ENCODE results near the gene BCL11A. TPM values are rescaled to one million over a fixed set of nuclear protein-coding genes. Genes with fewer than 3 reads are reported as not detected.

The BCL11A gene
- total RNA-seq, 1 donor from 2014 or later: 6.7 TPM

DNA sequence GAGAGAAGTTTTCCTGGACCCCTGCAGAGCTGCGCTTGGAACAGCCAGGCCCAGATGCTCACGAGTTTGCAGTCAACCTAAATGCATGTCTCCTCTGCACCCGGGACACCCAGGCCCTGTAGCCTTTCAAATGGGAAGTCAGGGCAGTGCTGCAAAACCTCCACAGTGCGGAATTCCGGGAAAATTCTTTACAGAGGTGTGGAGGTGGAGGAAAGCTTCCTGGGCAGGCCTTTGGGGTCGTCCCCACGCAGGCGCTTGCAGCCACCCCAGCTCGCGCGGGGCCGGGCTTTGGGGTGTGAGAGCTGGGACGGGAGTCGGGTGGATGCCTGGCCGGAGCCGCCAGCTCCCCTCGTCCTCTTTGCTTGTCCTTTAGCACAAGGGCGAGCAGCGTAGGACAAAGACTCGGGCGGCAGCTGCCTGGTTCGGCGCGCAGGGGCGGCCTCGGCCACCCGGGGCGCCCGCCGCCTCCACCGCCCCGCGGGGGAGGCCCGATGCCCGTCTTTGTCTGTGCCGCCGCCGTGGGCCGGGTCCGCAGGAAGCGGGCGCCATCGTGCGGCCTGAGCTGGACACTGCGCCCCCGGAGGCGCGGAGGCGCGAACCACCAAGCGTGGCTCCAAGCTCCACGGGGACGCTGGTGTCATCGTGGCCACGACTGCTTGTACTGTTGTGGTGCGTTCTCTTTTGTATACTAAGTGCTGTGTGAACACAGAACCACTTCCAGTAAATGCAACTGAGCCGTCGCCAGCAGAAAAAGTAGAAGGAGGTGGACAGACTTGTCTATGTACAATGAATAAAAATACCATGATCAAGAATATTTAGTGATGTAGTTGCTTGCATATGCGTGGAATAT lies 28.2 kb upstream of the BCL11A start:
- Histone ChIP-seq H3K27me3 (ENCODE audit: control insufficient read depth, insufficient read depth, low read length) (peaks cover 8% of the 10 kb centered on the region), H3K4me3 (ENCODE audit: low read depth, low read length) (peak overlapping the region; percentile 25), H3K36me3 (ENCODE audit: control insufficient read depth, insufficient read depth, low read length) (no peaks in the 10 kb centered on the region)
- DNase-seq (ENCODE audit: low read depth): no peak
- TF ChIP-seq, protein P1, sequence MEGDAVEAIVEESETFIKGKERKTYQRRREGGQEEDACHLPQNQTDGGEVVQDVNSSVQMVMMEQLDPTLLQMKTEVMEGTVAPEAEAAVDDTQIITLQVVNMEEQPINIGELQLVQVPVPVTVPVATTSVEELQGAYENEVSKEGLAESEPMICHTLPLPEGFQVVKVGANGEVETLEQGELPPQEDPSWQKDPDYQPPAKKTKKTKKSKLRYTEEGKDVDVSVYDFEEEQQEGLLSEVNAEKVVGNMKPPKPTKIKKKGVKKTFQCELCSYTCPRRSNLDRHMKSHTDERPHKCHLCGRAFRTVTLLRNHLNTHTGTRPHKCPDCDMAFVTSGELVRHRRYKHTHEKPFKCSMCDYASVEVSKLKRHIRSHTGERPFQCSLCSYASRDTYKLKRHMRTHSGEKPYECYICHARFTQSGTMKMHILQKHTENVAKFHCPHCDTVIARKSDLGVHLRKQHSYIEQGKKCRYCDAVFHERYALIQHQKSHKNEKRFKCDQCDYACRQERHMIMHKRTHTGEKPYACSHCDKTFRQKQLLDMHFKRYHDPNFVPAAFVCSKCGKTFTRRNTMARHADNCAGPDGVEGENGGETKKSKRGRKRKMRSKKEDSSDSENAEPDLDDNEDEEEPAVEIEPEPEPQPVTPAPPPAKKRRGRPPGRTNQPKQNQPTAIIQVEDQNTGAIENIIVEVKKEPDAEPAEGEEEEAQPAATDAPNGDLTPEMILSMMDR (IDR thresholded peaks at IDR 0.05; ENCODE audit: insufficient read depth, low read length, poor library complexity, severe bottlenecking): peak; percentile 73

GRCh38 chr2:60577682-60578283 lies 24.3 kb upstream of the BCL11A start:
- TF ChIP-seq, protein P1 (IDR thresholded peaks at IDR 0.05; ENCODE audit: insufficient read depth, low read length, poor library complexity, severe bottlenecking): no peak
- Histone ChIP-seq H3K27me3 (ENCODE audit: control insufficient read depth, insufficient read depth, low read length) (peaks cover 4% of the 10 kb centered on the region), H3K36me3 (ENCODE audit: control insufficient read depth, insufficient read depth, low read length) (no peaks in the 10 kb centered on the region), H3K4me3 (ENCODE audit: low read depth, low read length) (no peak overlapping the region)
- no peak for DNase-seq (ENCODE audit: low read depth)

- DNase-seq (ENCODE audit: low read depth): no peak
- TF ChIP-seq, protein P1 (IDR thresholded peaks at IDR 0.05; ENCODE audit: insufficient read depth, low read length, poor library complexity, severe bottlenecking): no peak
- Histone ChIP-seq H3K36me3 (ENCODE audit: control insufficient read depth, insufficient read depth, low read length) (no peaks in the 10 kb centered on the region), H3K27me3 (ENCODE audit: control insufficient read depth, insufficient read depth, low read length) (peaks cover 24% of the 10 kb centered on the region), H3K4me3 (ENCODE audit: low read depth, low read length) (no peak overlapping the region)
Observed at GRCh38 chr2:60573251-60573650, 19.8 kb upstream of the BCL11A start.

DNA sequence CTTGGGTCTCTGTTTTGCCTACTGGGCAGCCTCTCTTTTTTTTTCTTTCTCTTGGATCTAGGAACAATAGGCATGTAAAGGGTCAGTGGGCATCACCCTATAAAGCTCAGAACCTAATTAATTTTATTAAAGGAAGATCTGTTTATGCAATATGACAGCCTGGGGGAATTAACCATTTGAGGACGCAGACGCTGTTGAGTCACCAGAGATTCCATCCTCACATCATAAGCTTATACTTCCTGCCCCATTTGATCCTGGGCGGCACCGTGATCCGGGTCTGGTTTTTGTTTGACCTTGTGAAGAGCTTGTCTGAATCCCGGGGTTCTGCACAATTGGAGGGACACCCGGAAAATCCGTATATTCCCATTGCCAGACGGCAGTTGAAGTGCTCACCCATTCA lies 16.8 kb upstream of the BCL11A start:
- DNase-seq (ENCODE audit: low read depth): no peak
- Histone ChIP-seq H3K4me3 (ENCODE audit: low read depth, low read length) (no peak overlapping the region), H3K36me3 (ENCODE audit: control insufficient read depth, insufficient read depth, low read length) (no peaks in the 10 kb centered on the region), H3K27me3 (ENCODE audit: control insufficient read depth, insufficient read depth, low read length) (peaks cover 39% of the 10 kb centered on the region)
- TF ChIP-seq, protein P1 (IDR thresholded peaks at IDR 0.05; ENCODE audit: insufficient read depth, low read length, poor library complexity, severe bottlenecking): no peak

DNA sequence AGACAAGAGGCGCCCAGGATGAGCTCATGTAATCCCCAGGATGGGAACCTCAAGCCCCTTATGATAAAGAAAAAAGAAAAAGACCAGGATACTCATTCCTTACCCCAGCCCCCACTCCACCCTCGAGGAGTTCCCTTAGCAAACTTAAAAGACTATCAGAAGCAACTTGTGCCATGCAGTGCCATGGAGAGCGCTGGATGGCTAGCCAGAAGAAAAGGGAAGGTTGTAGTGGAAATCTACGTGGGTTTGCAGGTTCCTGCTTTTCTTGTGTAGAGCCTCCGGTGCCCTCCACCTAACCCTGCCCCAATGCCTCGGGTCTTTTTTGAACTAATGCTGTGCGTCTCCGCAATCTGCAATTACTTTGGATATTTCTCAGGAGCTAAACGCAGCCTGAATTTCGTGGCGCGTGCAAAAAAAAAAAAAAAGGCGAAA lies 16.2 kb upstream of the BCL11A start:
- no peaks in the 10 kb centered on the region for H3K36me3 ChIP-seq (ENCODE audit: control insufficient read depth, insufficient read depth, low read length)
- TF ChIP-seq, protein P1 (IDR thresholded peaks at IDR 0.05; ENCODE audit: insufficient read depth, low read length, poor library complexity, severe bottlenecking): no peak
- H3K27me3 ChIP-seq (ENCODE audit: control insufficient read depth, insufficient read depth, low read length): peaks cover 39% of the 10 kb centered on the region
- no peak for DNase-seq (ENCODE audit: low read depth)
- H3K4me3 ChIP-seq (ENCODE audit: low read depth, low read length): peak overlapping the region; percentile 23

Measured in kidney epithelial cell (primary cell).